ENCODE data around the gene PI4K2B. TPM values are rescaled to one million over a fixed set of nuclear protein-coding genes. Genes with fewer than 3 reads are reported as not detected.

Gene PI4K2B
- total and polyA plus RNA-seq, 2 of the 8 experiments (the other 6 are each of a cell fraction or from before 2014, with no cell fraction given): 3.0 to 16.2 TPM

GRCh38 chr4:25223802-25224375 lies 9.9 kb upstream of the PI4K2B start:
- peaks cover 27 to 48% of the 10 kb centered on the region in 2 experiments for H3K9me3 ChIP-seq (ENCODE audit: insufficient read depth in 2 of 2, low read depth in 1 of 2, low read length in 1 of 2)
- POLR2A ChIA-PET (ENCODE audit: partially characterized antibody): interaction anchor here (0.9 kb wide), 1 partner anchor 18 kb away, joined by 3 read pairs; no protein-coding TSS in a partner anchor
- H2BK15ac ChIP-seq (ENCODE audit: low read length): no peak overlapping the region
- no peaks in the 10 kb centered on the region for H3K27me3 ChIP-seq (replicated peaks in 1 of 4; ENCODE audit: control insufficient read depth in 3 of 4, extremely low read depth in 1 of 4, insufficient read depth in 3 of 4, low read length in 3 of 4)
- WGBS, 2 experiments (ENCODE audit: extremely low coverage in 1 of 2, insufficient coverage in 1 of 2, insufficient read length in 1 of 2, insufficient replicate concordance in 2 of 2, low coverage in 1 of 2, low lambda C conversion rate in 2 of 2, missing lambda C conversion rate in 1 of 2): 83% methylated on average over 6 of the region's 7 CpGs; no CpG with 5 or more reads in 1 of the 2 experiments
- no peak overlapping the region for H3K4me2 ChIP-seq (ENCODE audit: insufficient read depth in 1 of 2, low read depth in 2 of 2, low read length in 2 of 2)
- CTCF ChIA-PET (ENCODE audit: partially characterized antibody): interaction anchor here (0.6 to 1.2 kb wide), 5 partner anchors 9 to 1659 kb away, joined by 3 read pairs; no protein-coding TSS in a partner anchor
- H3K4me1 ChIP-seq (replicated peaks in 1 of 4; ENCODE audit: control insufficient read depth in 3 of 4, insufficient read depth in 4 of 4, low read length in 3 of 4): no peaks in the 10 kb centered on the region
- H2BK12ac ChIP-seq (ENCODE audit: low read depth, low read length): no peak overlapping the region
- no peaks in the 10 kb centered on the region for H4K20me1 ChIP-seq (replicated peaks in 1 of 2; ENCODE audit: control insufficient read depth in 1 of 2, insufficient read depth in 2 of 2, low read length in 2 of 2)
- H2BK20ac ChIP-seq (ENCODE audit: low read length): no peak overlapping the region
- no peak overlapping the region for H4K5ac ChIP-seq (ENCODE audit: insufficient read length, low read depth, low read length)
- no peak overlapping the region for H4K91ac ChIP-seq (replicated peaks; ENCODE audit: insufficient read length, low read length)
- no peaks in the 10 kb centered on the region for H3K36me3 ChIP-seq (ENCODE audit: control insufficient read depth in 2 of 4, insufficient read depth in 4 of 4, low read length in 3 of 4)
- no peak overlapping the region for H4K8ac ChIP-seq (ENCODE audit: extremely low read depth, insufficient read depth, low read length)
- no peaks in the 10 kb centered on the region for H3K79me1 ChIP-seq (ENCODE audit: low read depth, low read length)
- no peak for FAIRE-seq
- no peak overlapping the region for H3K23ac ChIP-seq (ENCODE audit: insufficient read length)
- no peak overlapping the region for H3K18ac ChIP-seq (ENCODE audit: extremely low read depth, low read length)
- H3K23me2 ChIP-seq (ENCODE audit: low read depth, low read length): no peaks in the 10 kb centered on the region
- H3K4me3 ChIP-seq (ENCODE audit: extremely low read depth in 1 of 4, insufficient read depth in 2 of 4, low read depth in 3 of 4, low read length in 4 of 4): no peak overlapping the region
- no peaks in the 10 kb centered on the region for H3K79me2 ChIP-seq (ENCODE audit: control insufficient read depth in 1 of 2, insufficient read depth in 2 of 2, low read length in 2 of 2)
- H3K27ac ChIP-seq (ENCODE audit: low read depth, low read length): no peak overlapping the region
- no peak overlapping the region for H3K56ac ChIP-seq (replicated peaks; ENCODE audit: insufficient read length, low read depth, low read length)
- DNase-seq (ENCODE audit: low read depth in 1 of 2, low spot score in 2 of 2): peak in 1 of 2 experiments; percentile 81
- no peak overlapping the region for H2BK5ac ChIP-seq (ENCODE audit: low read depth, low read length)
- H3K14ac ChIP-seq (ENCODE audit: insufficient read length): no peak overlapping the region
- H3K4ac ChIP-seq (replicated peaks; ENCODE audit: insufficient read length, low read depth, low read length): no peak overlapping the region
- no peak overlapping the region for H2AK5ac ChIP-seq (ENCODE audit: low read depth, low read length)
- no peak overlapping the region for H2AFZ ChIP-seq (ENCODE audit: low read length)
- no peak overlapping the region for H3K9ac ChIP-seq (replicated peaks in 1 of 4; ENCODE audit: extremely low read depth in 1 of 4, low read depth in 3 of 4, low read length in 3 of 4)
- no peak overlapping the region for H2BK120ac ChIP-seq (replicated peaks; ENCODE audit: low read depth, low read length)
- 0 out of 2 replicates have a peak, but pooled peaks have one; percentile 40 for TF ChIP-seq POU5F1 (IDR thresholded peaks at IDR 0.05; ENCODE audit: low read depth, low read length)
- no peak for TF ChIP-seq RFX5 (IDR thresholded peaks at IDR 0.05; ENCODE audit: borderline replicate concordance, low read depth, low read length)
- TF ChIP-seq, protein P1, sequence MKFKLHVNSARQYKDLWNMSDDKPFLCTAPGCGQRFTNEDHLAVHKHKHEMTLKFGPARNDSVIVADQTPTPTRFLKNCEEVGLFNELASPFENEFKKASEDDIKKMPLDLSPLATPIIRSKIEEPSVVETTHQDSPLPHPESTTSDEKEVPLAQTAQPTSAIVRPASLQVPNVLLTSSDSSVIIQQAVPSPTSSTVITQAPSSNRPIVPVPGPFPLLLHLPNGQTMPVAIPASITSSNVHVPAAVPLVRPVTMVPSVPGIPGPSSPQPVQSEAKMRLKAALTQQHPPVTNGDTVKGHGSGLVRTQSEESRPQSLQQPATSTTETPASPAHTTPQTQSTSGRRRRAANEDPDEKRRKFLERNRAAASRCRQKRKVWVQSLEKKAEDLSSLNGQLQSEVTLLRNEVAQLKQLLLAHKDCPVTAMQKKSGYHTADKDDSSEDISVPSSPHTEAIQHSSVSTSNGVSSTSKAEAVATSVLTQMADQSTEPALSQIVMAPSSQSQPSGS (IDR thresholded peaks at IDR 0.05; ENCODE audit: low read length): no peak
- no peak for TF ChIP-seq RNF2 (IDR thresholded peaks at IDR 0.05; ENCODE audit: borderline replicate concordance, low read depth, low read length, missing control alignments, poor library complexity, severe bottlenecking)
- TF ChIP-seq MAFK (IDR thresholded peaks at IDR 0.05; ENCODE audit: low read depth, low read length): no peak
- peak; percentile 98; the same call in 1 of the 2 replicates for TF ChIP-seq CBX5 (IDR thresholded peaks at IDR 0.05; ENCODE audit: low read depth, low read length)
- TF ChIP-seq, protein P2, sequence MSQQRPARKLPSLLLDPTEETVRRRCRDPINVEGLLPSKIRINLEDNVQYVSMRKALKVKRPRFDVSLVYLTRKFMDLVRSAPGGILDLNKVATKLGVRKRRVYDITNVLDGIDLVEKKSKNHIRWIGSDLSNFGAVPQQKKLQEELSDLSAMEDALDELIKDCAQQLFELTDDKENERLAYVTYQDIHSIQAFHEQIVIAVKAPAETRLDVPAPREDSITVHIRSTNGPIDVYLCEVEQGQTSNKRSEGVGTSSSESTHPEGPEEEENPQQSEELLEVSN (IDR thresholded peaks at IDR 0.05): no peak
- no peak for TF ChIP-seq TBP (IDR thresholded peaks at IDR 0.05; ENCODE audit: low read depth, low read length)
- TF ChIP-seq POLR2A (IDR thresholded peaks at IDR 0.05; ENCODE audit: control extremely low read depth in 1 of 2, low read depth in 2 of 2, low read length in 2 of 2): no peak
- TF ChIP-seq JUN (IDR thresholded peaks at IDR 0.05; ENCODE audit: low read depth, low read length): no peak
- no peak for TF ChIP-seq SIX5 (IDR thresholded peaks at IDR 0.05; ENCODE audit: low read depth, low read length)

Measured in H1 (cell line).